Eye (tissue), 1 donor: Measurements from ENCODE around the gene MORC2.

Experiments used
- DNase-seq: peaks from one replicate; pipeline ENCODE4 v3.0.0-alpha.2; 2015

Gene MORC2

DNA sequence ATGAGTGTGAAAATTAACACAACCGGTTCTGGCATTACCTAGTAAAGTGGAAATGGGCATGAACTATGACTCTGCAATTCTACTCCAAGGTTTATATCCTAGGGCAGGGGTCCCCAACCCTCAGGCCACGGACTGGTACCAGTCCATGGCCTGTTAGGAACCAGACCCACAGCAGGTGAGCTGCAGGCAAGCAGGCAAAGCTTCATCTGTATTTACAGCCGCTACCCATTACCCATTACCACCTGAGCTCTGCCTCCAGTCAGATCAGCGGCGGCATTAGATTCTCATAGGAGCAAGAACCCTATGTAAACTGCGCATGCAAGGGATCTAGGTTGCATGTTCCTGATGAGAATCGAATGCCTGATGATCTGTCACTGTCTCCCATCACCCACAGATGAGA is 49.8 kb downstream of the MORC2 start:
- DNase-seq, result no peak

DNA sequence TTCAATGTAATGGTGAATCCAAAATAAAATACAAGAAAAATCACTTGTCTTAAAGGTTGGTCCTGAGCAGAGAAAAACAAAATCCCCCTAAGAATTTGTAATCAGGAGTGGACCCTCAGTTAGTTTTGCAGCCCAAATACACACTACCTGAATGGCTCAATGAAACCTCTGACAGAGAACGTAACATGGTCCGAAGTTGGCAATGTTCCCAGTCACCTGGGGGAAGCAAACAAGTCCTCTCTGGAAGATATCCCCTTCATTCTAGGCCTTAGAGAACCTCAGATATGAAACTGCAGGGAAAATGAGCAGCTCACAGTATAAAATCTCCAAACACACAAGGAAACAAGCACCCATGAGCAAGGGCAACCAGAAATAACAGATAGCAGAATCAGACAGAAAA is 58.2 kb downstream of the MORC2 start:
- DNase-seq, result no peak

DNA sequence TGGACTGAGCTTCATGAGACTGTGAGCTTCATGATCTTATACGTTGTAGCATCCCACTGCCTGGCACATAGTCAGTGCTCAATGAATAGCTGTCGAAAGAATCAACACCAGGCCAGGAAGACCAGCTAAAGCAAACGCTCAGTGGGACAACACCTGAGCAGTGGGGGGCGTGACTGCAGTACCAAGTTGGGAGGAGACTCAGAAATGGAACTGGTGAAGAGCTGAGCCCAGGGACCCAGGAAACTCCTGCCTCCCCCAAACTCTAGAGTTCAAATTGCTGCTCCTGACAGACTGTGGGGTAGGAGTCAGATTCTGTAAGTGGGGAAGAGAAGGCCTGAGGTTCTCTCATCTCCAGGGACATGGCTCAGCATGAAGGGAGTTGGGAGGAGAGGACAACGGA is 59.3 kb downstream of the MORC2 start:
- DNase-seq, result no peak

DNA sequence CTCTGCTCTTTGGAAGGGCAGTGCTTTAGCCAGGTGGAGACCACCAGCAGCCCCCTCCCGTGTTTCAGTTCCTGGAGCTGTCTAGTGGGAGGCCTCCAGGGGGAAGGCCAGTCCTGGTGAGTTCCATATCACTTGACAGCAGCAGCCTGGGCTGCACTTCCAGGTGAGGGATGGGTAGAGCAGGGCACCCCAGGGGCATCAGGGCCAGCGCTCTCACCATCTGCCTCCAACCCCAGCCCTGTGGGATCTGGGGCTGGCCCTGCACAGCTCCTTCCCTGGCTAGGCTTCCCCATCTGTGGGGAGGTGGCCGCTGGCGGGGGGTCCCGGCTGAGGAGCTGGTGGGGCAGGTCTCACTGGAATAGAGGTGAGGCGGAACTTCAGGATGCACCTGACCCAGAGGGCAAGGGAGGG is 60.5 kb downstream of the MORC2 start:
- no peak for DNase-seq

DNA sequence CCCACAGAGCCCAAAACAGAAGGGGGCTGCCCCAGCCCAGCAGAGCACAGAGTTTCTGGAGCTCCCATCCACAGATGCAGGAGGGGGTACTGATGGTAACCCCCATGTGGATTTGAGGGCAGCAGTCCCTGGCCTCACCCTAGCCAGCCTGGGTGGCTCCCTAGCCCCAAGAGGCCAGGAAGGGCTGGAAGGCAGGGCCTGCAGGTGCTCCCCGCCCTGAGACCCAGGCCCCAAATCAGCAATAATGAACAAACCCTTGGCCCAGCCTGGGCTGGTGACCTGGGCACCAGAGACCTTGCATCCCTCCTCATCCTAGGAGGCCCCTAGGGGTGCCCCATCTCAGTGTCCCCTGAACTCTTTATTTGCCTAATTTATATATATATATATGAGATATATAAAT is 61.6 kb downstream of the MORC2 start:
- DNase-seq, result no peak

DNA sequence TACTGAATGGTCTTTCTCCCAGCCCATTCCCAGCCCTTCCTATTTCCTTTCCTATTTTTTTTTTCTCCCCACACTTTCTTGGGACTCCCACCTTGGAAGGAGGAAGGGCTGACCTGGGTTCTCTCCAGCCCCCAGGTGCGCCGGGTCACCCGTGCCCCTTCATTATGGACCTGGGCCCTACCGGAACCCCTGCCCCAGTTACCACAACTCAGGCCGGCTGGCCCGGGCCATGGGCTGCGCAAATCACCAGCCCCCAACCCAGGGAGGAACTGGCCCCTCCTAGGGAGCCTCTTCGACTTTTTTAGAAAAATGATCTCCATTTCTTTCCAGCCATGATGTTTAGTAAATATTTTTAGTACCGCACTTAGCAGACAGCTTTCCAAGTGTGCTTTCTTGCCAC is 62.2 kb downstream of the MORC2 start:
- DNase-seq, result no peak

DNA sequence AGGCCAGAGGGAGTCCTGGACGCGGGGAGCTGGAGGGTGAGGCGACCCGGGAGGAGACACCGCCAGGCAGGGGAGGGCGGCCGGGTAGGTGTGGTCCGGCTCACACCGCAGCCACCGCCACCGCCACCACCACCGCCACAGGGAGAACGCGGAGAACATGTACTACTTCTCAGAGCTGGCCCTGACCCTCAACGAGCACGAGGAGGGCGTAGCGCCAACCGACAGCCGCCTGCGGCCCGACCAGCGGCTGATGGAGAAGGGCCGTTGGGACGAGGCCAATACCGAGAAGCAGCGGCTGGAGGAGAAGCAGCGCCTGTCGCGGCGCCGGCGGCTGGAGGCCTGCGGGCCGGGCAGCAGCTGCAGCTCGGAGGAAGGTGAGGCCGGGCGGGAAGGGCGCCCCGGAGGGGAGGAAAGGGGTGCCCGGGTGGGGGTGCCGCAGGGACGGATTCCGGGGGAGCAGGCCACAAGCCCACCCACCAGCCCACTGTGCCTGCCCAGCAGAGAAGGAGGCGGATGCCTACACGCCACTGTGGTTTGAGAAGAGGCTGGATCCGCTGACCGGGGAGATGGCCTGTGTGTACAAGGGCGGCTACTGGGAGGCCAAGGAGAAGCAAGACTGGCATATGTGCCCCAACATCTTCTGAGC is 62.8 kb downstream of the MORC2 start:
- DNase-seq, result no peak

DNA sequence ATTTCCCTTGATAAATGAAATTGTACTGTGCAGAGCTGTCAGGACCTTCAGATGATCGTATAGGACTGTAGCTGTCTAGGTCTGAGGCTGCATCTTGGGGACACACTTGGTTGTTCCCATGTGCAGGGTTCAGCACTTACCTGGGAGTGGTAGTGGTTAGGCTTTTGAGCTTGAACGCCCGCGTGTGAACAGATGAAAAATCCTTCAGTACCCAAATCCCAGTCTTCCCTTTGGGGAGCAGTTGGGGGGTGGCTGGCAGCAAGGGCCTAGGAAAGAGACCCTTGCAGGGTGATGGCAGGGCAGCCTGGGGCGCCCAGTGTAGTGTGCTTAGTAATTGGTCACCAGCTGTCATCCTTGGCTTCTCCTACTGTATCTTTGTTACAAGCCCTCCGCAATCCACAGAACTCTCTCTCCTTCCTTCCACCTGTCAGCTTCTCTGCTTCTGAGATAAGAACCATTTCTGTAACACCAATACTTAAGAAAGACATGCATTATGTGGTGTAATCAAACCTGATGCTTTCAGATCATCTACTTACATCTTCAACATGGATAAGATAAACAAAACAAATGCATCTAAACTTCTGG is 64.6 kb downstream of the MORC2 start:
- DNase-seq, result no peak

DNA sequence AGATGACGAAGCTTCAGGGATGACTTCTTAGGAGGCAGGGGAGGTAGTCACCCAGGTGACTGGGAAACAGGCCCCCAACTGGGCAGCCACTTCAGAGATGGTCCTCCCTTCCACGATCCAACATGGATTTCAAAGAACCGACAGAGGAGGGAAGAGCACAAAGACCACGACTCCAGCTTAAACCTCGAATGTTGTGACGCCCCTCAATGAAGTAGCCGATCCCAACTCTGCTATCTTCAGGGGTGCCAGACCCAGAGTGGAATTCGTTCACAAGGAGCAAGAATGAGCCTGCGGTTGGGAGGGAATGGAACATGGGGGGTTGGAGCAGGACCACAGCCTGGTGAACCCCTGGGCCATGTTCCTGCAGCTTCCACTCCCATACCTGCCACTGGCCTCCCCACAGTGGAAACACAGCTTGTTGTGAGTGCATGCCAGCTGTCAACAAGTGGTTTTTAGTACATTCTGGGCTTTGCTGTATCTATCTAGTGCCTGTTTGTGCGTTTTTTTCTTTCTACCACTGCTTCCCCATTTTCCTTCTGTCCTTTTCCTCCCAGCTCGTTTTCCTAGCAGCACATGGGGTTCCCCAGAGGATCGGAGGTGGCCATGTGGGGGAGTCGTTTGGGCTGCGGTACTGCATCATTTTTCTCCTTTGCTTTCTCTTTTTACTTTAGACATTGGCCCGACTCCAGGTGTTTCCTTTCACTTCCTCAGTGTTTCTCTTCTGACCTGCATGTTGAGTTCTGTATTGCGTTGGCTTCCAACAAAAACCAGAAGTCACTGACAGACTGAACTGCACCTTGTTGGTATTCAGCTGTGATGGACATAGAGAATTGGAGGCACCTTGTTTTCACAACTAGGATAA is 65.8 kb downstream of the MORC2 start:
- no peak for DNase-seq

DNA sequence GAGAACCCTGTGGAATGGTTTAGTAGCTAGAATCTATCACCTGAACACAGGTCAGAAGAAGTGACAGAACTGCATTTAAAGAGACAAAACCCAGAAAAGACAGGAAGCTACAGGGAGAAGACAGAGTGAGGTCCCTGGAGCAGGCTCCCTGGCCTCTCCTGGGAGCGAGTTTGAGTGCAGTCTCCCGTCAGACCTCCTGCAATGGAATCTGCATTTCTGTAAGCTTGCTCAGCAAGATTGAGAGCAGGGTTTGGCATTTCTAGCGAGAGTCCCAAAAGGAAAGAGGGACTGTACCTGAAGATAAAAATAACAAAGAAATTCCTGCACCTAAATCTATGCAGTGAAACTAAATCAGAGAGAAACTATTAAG is 74.2 kb downstream of the MORC2 start:
- DNase-seq, result no peak

DNA sequence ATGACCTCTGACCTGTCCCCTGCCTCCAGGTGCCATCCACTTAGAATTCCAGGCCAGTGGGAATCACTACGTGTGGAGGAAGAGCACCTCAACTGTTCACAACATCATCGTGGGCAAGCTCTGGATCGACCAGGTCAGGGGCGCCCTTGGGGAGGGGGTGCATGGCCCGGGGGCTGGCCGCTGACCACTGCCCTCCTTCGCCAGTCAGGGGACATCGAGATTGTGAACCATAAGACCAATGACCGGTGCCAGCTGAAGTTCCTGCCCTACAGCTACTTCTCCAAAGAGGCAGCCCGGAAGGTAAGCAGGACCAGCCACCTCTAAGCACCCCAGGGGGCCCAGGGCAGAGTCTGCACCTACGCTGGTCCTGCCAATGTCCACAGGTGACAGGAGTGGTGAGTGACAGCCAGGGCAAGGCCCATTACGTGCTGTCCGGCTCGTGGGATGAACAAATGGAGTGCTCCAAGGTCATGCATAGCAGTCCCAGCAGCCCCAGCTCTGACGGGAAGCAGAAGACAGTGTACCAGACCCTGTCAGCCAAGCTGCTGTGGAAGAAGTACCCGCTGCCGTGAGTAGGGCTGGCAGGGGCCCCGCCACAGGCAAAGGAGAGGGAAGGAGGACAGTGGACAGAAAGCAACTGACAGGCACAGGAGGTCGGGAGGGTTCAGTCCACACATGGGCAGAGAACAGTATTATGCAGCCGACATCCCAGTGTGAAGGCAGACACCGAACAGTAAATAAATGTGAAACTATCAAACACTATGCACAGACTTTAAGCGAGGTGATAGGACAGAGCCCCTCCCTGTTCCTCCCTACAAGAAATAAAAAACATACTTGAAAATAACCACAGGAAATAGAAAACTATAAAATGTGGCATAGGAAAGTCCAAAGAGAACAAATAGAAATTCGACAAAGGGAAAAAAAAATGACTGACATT is 74.9 kb downstream of the MORC2 start:
- no peak for DNase-seq

DNA sequence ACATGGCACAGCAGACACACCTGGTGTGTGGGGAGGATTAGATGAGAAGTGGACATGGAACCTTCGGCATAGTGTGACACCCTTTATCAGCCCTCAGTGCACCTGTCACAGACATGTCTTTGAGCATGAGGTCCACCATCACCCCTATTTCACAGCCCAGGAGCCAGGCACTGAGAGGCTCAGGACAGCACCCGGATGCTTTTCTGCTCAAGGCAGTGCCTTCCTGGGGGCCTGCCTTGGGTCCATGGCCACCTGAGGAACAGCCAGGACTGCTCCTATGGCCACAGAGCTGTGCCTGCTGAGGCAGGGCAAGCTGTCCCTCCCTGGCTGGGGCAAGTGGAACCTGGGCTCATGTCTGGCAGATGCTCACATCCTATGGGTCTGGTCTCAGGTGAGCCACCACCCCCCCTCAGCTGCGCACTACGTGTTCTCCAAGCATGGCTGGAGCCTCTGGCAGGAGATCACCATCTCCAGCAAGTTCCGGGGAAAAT is 75.8 kb downstream of the MORC2 start:
- no peak for DNase-seq

DNA sequence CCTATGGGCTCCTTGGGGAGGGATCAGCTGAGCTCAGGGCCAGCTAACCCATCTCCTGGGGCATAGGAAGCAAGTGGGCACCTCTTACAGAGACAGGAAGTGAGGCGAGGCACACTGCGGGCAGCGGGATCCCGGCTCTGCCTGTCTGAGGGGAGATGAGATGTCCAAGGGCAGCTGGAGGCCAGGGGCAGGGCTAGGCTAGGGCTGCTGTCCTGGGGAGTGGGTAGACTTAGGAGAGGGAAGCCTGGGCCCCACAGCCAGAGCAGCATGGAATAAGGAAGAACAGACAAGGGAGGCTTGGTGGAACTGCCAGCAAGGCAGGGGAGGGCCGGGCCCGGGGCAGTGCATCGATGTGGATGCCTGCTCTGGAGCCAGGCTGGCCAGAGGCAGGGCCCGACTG is 76.3 kb downstream of the MORC2 start:
- DNase-seq, result no peak

DNA sequence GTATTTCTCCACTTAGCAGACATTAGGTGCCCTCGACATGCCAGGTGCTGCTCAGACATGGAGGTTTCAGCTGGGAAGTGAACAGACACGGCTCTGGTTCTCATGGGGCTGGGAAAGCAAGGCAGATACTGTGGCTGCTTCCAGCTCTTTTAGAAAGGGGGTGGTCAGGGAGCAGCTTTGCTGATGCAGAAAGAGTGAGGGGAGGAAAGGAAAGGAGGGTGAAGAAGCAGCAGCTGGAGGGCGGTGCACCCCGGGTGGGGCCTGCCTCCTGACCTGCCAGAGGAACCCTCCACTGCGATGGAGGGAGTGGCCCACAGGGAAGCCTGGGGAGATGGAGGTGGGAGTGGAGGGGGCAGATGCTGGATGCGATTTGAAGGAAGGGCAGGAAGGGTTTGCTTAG is 76.8 kb downstream of the MORC2 start:
- no peak for DNase-seq

DNA sequence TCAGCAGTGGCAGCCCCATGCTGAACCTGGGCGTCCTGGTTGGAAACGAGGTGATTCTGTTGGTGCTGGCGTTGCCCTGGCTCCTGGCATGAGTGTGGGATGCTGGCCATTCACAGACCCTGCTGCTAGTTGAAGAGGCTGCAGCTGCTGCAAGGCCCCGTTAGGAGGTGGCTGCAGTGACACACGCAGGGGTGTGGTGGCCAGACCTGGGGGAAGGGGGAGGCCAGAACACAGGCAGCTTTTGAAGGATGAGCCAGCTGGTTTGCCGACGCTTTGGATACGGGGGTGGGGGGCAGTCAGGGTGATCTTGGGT is 77.2 kb downstream of the MORC2 start:
- DNase-seq, result no peak

DNA sequence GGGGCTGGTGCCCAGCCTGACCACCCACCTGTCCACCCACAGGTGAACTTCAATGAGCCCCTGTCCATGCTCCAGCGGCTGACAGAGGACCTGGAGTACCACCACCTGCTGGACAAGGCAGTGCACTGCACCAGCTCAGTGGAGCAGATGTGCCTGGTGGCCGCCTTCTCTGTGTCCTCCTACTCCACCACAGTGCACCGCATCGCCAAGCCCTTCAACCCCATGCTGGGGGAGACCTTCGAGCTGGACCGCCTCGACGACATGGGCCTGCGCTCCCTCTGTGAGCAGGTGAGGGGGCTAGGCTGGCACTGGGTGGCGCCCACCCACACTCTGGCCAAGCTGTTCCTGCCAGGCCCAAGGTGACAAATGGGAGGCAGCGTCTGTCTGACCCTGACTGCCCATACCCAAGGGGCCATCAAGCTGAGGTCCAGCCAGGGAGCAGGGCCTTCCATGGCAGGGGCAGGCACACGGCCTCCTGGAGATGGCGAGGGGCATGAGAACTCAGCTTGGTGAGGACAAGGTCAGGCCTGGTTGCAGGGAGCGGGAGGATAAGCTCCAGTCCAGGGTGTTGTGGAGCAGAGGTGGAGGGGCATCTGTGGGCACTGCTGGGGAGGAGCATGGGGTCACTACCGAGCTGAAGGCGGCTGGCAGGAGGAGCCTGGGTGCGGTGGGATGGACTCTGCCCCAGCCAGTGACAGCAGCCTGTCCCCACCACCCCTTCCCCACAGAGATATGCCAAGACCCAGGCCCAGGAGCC is 77.7 kb downstream of the MORC2 start:
- DNase-seq, result peak; percentile 39

DNA sequence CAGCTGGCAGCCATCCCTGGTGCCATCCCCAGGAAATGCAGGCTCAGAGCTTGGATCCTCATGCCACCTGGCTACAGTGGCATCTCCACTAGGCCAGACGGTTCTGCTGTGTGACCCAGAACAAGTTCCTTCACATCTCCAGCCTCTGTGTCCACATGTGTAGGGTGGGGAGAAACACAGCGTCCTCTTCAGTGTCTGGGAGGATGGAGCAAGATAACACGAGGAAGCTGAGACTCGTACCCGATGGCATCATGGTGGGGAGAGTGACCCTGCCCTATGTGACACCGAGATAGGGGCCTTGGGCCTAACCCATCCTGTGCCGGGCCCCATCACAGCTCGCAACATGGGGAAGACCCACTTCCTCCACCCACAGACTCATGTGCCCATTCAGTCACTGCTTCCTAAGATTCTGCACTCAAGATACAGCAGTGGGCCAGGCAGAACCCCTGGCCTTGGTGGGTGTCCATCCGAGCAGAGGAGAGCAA is 78.5 kb downstream of the MORC2 start:
- DNase-seq, result no peak

DNA sequence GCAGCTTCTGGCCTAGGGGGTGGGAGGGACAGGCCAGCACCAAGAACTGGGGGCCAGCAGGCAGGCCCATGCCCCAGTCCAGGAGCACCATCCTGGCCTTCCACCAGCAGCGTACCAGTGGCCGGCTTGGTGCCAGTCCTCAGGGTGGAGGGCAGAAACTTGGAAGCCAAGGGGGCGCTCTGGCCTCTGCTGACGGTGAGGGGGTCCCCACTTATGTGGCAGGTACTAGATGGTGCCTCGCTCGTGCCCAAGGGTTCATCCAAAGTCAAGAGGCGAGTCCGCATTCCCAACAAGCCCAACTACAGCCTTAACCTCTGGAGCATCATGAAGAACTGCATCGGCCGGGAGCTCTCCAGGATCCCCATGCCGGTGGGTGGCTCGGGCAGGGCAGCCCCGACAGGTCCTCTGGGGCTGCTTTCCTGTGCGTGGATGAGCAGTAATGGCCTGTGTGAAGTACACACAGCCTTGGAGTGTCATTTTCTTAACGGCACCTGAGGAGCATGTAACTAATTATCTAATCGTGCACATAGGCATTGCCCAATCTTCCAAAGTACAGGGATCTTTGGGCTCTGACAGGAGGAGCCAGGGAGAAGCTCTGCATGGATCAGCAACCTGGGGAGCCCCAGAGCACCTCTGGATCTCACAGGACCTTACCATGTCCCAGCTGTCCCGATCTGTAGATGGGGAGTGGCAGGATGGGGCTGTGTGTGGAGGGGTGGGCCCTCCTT is 79.1 kb downstream of the MORC2 start:
- no peak for DNase-seq

DNA sequence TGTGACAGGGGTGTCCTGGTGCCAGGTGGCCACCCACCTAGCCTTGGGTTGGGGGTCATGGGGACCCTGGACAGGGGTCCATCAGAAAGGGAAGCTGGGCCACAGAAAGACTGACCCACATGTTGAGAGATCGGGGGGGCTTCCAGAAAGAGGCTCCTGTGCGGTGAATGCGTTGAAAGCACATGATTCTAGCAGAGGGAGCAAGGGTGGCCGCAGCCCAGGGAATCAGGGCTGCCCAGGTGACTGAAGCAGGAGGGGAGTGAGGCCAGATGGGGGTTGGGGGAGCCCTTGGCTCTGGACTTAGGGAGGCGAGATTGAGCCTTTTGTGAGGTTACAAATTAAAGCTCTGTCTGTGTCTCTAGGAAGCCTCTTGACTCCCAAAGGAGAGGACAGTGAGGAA is 80.7 kb downstream of the MORC2 start:
- DNase-seq, result no peak

DNA sequence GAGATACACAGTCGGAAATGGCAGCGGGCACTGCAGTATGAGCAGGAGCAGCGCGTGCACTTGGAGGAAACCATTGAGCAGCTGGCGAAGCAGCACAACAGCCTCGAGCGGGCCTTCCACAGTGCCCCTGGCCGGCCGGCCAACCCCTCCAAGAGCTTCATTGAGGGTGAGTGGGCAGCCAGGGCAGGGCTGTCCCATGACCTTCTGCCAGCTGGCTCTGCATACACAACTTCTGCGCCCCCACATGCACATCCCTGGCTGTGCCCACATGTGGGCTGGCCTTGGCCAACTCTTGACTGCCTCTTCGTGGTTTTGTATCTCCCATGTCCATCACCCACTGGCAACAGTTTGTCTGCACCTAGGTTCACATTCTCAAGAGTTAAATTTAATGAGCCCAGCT is 81.1 kb downstream of the MORC2 start:
- DNase-seq, result no peak

DNA sequence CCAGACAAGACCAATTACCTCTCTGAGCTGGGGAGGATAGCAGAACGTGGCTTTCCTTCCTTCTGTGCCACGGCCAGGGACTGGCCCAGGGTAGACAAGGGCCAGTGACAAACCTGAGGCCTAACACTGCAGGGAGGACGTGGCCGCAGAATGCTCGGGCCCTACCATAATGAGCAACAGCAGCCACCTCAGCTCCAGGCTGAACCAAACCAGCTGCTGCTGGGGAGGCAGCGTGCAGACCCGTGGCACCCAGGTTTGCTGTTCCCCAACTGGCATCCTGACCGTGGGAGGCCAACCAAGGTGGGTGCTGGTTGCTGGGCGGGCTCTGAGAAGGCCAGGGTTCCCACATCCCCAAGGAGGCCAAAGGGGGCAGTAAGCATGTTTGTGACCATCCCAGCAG is 83.0 kb downstream of the MORC2 start:
- no peak for DNase-seq

DNA sequence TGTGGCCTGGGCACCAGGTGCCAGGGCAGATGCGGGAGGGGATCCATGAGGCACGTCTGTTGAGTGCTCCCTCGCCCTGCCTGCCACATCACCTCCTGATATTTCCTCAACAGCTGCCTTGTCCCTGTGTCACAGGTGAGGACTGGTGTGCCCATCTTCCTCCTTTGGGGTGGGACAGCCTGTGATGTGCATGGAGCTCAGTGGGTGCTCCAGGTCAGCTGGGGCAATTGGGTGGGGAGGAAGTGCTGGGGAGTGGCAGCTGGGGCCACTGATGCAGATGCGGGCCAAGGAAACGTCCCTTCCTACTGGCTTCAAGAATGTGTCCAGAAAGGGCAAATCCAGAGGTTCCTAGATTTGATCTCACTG is 83.6 kb downstream of the MORC2 start:
- DNase-seq, result no peak
